Retinal pigment epithelial cell (primary cell): Measurements from ENCODE around the gene LRRC4.

Experiments used
- DNase-seq: peaks from one replicate; pipeline ENCODE4 v3.0.0-alpha.2; 2010; ENCODE audit warnings: low read depth
- H3K4me3 ChIP-seq: 2 replicates; pipeline ENCODE4 v1.5.1; 2011; ENCODE audit warnings: mild to moderate bottlenecking, low read length, control low read depth, moderate library complexity
- CTCF ChIP-seq: conservative IDR thresholded peaks from 2 replicates; pipeline ENCODE4 v1.5.1; 2011; ENCODE audit warnings: low read depth, low read length, control low read depth, inconsistent platforms

LRRC4 gene

GRCh38 chr7:127981965-127982364 is 49.3 kb downstream of the LRRC4 start:
- H3K4me3 ChIP-seq: no peak overlapping the region
- no peak for TF ChIP-seq CTCF
- no peak for DNase-seq

- TF ChIP-seq CTCF: no peak
- DNase-seq: no peak
- no peak overlapping the region for H3K4me3 ChIP-seq
These were observed 50.3 kb downstream of the LRRC4 start for GRCh38 chr7:127980901-127981300.

GRCh38 chr7:127979728-127980126 is 51.5 kb downstream of the LRRC4 start:
- no peak for DNase-seq
- TF ChIP-seq CTCF: no peak

GRCh38 chr7:127979113-127979727 is 52.0 kb downstream of the LRRC4 start:
- no peak for DNase-seq
- TF ChIP-seq CTCF: no peak
- H3K4me3 ChIP-seq: no peak overlapping the region

More at GRCh38 chr7:127979728-127980126, 51.5 kb downstream of the LRRC4 start:
- no peak overlapping the region for H3K4me3 ChIP-seq

- no peak for DNase-seq
- no peak for TF ChIP-seq CTCF
These were observed 52.8 kb downstream of the LRRC4 start for GRCh38 chr7:127978421-127978820.

More at GRCh38 chr7:127978421-127978820, 52.8 kb downstream of the LRRC4 start:
- H3K4me3 ChIP-seq: no peak overlapping the region
